GM19372 (cell line): ENCODE results near the gene STAT6.
"Not testable (repeated sequence)": the region's sequence is repeated elsewhere in the genome, so short reads cannot be mapped to it uniquely, and the experiment has no call there.

ENCODE experiments used
- ATAC-seq: cut with Tn5 transposase; IDR thresholded peaks from one replicate; pipeline ENCODE4 v1.9.1; 2021; ENCODE audit warnings: mild to moderate bottlenecking, low read depth, moderate library complexity; ENCODE audit not compliant: unreplicated experiment

Gene STAT6

GRCh38 chr12:57090924-57091637 lies 20.1 kb downstream of the STAT6 start:
- ATAC-seq: no peak

- no peak for ATAC-seq
These were observed 20.7 kb downstream of the STAT6 start for GRCh38 chr12:57090490-57090889.

GRCh38 chr12:57089271-57090245 lies 21.6 kb downstream of the STAT6 start:
- no peak for ATAC-seq

- ATAC-seq: peak; percentile 53
These were observed 22.6 kb downstream of the STAT6 start, which contains the start of gene NAB2 for GRCh38 chr12:57088354-57089270. TSS of gene NAB2 (plus strand) at chr12:57089114. CDS start at chr12:57089272, 158 bp downstream.

- ATAC-seq: peak; percentile 29
These were observed 23.3 kb downstream of the STAT6 start for GRCh38 chr12:57087691-57088353.

GRCh38 chr12:57087010-57087690 lies 24.0 kb downstream of the STAT6 start:
- ATAC-seq: peak; percentile 32

GRCh38 chr12:57086493-57087009 lies 24.6 kb downstream of the STAT6 start:
- no peak for ATAC-seq

- ATAC-seq: no peak
These were observed 25.1 kb downstream of the STAT6 start for GRCh38 chr12:57085999-57086492.

- ATAC-seq: no peak
These were observed 30.3 kb downstream of the STAT6 start for GRCh38 chr12:57080855-57081254.

- no peak for ATAC-seq
These were observed 31.3 kb downstream of the STAT6 start for GRCh38 chr12:57079821-57080220.

- ATAC-seq: peak; percentile 97
These were observed 32.4 kb downstream of the STAT6 start, which contains the start of gene NEMP1 for GRCh38 chr12:57078519-57079404. TSS of gene NEMP1 (minus strand) at chr12:57078791. CDS start at chr12:57078745, 46 bp downstream.

GRCh38 chr12:57073566-57074450 lies 37.4 kb downstream of the STAT6 start:
- ATAC-seq: not testable (repeated sequence)

GRCh38 chr12:57072661-57073060 lies 38.5 kb downstream of the STAT6 start:
- no peak for ATAC-seq

- ATAC-seq: no peak
These were observed 41.6 kb downstream of the STAT6 start for GRCh38 chr12:57069523-57069922.

GRCh38 chr12:57066245-57066644 lies 44.9 kb downstream of the STAT6 start:
- no peak for ATAC-seq

- ATAC-seq: peak; percentile 91
These were observed 47.0 kb downstream of the STAT6 start for GRCh38 chr12:57063991-57064685.
